ENCODE measurements around the gene ARL16. TPM values are rescaled to one million over a fixed set of nuclear protein-coding genes. Genes with fewer than 3 reads are reported as not detected.

Gene ARL16
- total and polyA plus RNA-seq, 4 donors = 7.9 to 24.3 (median 11.3) TPM

DNA sequence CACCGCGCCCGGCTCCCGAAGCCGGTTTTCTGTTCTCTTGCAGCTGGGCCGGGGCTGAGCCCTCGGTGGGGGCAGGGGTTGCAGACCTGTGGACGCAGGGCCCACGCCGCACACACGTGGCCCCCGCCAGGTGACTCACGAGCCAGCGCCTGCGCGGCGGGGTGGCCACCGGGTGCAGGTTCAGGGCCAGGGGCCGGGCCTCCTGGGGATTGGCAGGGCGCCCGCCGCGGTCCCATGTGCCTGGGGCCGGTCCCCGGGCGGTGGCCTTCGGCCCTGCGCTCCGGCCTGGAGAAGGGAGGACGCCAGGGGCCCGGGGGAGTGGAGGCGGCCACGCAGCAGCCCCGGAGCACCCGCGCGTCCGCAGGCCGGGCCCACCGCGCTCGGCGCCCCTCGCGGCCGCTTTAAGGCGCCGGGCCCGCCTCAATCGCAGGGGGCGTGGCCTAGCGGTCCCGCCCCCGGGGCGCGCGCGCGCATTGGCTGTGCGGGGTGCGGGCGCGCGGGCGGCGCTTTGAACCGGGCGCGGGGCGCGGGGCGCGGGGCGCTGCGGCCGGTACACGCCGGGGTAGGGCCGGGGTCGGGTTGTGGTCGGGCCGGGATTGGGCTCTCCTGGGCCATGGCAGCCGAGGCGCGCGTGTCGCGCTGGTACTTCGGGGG lies 28.3 kb upstream of the ARL16 start, which contains the start of gene SLC25A10 (continued):
- peak; percentile 33 to 57 for TF ChIP-seq RXRA (IDR thresholded peaks at IDR 0.05)
- TF ChIP-seq REST (IDR thresholded peaks at IDR 0.05) = peak; percentile 44
- no peak for TF ChIP-seq JUND (IDR thresholded peaks at IDR 0.05)
- TF ChIP-seq FOXA1 (IDR thresholded peaks at IDR 0.05) = no peak
- TF ChIP-seq YY1 (IDR thresholded peaks at IDR 0.05) = peak; percentile 18
- TF ChIP-seq TAF1 (conservative IDR thresholded peaks at IDR 0.05) = no peak
- TF ChIP-seq HNF4A (conservative IDR thresholded peaks at IDR 0.05) = peak; percentile 47 to 69

DNA sequence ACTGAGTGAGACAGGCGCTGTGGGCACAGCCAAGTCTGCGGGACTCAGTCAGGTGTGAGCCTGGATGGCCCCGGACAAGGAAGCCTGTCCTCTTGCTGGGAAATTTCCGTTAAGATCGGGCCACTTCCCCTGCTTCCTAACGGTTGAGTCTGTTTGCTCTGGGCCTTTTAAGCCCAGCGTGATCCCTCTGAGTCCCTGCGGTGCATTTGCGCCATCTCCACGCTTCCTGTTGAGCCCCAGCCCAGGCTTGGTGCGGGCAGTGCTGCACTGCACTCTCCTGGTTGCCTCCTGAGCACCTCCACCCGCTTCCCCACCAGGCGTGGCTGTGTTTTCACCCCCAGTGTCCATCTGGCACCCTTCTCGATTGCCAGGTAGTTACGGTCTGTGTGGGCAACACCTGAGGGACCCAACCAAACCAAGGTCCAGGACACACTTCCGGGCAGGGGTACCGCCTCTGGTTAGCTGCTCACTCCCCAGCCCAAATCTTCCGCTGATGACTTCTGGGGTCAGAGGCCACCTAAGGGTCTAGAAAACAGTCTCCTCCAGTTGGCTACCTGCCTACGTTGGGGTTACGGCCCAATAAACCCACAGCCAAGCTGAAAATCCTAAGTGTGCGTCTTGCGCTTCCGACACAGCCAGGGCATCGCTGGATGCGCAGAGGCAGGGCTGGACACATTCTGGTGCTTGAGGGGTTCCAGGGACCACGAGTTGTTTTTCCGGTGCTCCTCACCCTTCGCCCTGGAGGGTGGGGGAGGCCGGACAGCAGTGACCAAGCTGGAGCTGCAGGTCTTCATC lies 27.1 kb upstream of the ARL16 start:
- no peak for DNase-seq (ENCODE audit: low spot score)
- WGBS = 11% methylated on average over 29 of the region's 29 CpGs
- Histone ChIP-seq H3K27ac (ENCODE audit: low read depth in 1 of 2, low read length in 2 of 2) (peak overlapping the region; percentile 72 to 83), H3K9ac (ENCODE audit: low read depth in 1 of 2, low read length in 2 of 2) (peak overlapping the region; percentile 41 to 57), H3K36me3 (ENCODE audit: control insufficient read depth in 4 of 4, insufficient read depth in 3 of 4, low read depth in 1 of 4, low read length in 3 of 4) (peaks cover 3 to 22% (median 8%) of the 10 kb centered on the region in 4 donors), H3K27me3 (ENCODE audit: control insufficient read depth in 4 of 4, insufficient read depth in 4 of 4, low read length in 3 of 4) (no peaks in the 10 kb centered on the region), H3K4me1 (ENCODE audit: control insufficient read depth in 4 of 4, insufficient read depth in 4 of 4, low read length in 3 of 4) (peaks cover 18 to 50% (median 38%) of the 10 kb centered on the region in 4 donors), H3K9me3 (ENCODE audit: control insufficient read depth in 4 of 4, low read length in 3 of 4) (no peaks in the 10 kb centered on the region), H3K4me3 (ENCODE audit: low read depth in 1 of 3, low read length in 3 of 3) (peak overlapping the region in 2 of 3 donors; percentile 18 to 22)
- TF ChIP-seq YY1 (IDR thresholded peaks at IDR 0.05) (no peak), RXRA (IDR thresholded peaks at IDR 0.05) (peak in 1 of 2 donors; percentile 14), RAD21 (IDR thresholded peaks at IDR 0.05) (peak in 1 of 2 donors; percentile 34)
- TF ChIP-seq, protein P1, sequence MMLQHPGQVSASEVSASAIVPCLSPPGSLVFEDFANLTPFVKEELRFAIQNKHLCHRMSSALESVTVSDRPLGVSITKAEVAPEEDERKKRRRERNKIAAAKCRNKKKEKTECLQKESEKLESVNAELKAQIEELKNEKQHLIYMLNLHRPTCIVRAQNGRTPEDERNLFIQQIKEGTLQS (IDR thresholded peaks at IDR 0.05) = no peak

GRCh38 chr17:81708739-81709185 lies 25.2 kb upstream of the ARL16 start:
- H3K27me3 ChIP-seq (ENCODE audit: control insufficient read depth in 4 of 4, insufficient read depth in 4 of 4, low read length in 3 of 4) = no peaks in the 10 kb centered on the region
- no peak for DNase-seq (ENCODE audit: low spot score)
- peaks cover 6 to 27% (median 9%) of the 10 kb centered on the region in 4 donors for H3K36me3 ChIP-seq (ENCODE audit: control insufficient read depth in 4 of 4, insufficient read depth in 3 of 4, low read depth in 1 of 4, low read length in 3 of 4)
- H3K4me1 ChIP-seq (ENCODE audit: control insufficient read depth in 4 of 4, insufficient read depth in 4 of 4, low read length in 3 of 4) = peaks cover 16 to 51% (median 36%) of the 10 kb centered on the region in 4 donors
- WGBS = 95% methylated on average over 17 of the region's 17 CpGs
- H3K9ac ChIP-seq (ENCODE audit: low read depth in 1 of 2, low read length in 2 of 2) = no peak overlapping the region
- TF ChIP-seq GABPA (IDR thresholded peaks at IDR 0.05 in 1 of 2, conservative IDR thresholded peaks at IDR 0.05 in 1 of 2) (no peak), RXRA (IDR thresholded peaks at IDR 0.05) (no peak), FOXA1 (IDR thresholded peaks at IDR 0.05) (no peak), REST (IDR thresholded peaks at IDR 0.05) (no peak), MAX (IDR thresholded peaks at IDR 0.05) (no peak), FOXA2 (IDR thresholded peaks at IDR 0.05) (no peak), CTCF (IDR thresholded peaks at IDR 0.05; ENCODE audit: low read depth, low read length, missing input control) (no peak)
- TF ChIP-seq, protein P1 (IDR thresholded peaks at IDR 0.05) = no peak
- TF ChIP-seq, protein P2, sequence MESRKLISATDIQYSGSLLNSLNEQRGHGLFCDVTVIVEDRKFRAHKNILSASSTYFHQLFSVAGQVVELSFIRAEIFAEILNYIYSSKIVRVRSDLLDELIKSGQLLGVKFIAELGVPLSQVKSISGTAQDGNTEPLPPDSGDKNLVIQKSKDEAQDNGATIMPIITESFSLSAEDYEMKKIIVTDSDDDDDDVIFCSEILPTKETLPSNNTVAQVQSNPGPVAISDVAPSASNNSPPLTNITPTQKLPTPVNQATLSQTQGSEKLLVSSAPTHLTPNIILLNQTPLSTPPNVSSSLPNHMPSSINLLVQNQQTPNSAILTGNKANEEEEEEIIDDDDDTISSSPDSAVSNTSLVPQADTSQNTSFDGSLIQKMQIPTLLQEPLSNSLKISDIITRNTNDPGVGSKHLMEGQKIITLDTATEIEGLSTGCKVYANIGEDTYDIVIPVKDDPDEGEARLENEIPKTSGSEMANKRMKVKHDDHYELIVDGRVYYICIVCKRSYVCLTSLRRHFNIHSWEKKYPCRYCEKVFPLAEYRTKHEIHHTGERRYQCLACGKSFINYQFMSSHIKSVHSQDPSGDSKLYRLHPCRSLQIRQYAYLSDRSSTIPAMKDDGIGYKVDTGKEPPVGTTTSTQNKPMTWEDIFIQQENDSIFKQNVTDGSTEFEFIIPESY (IDR thresholded peaks at IDR 0.05) = no peak
- H3K4me3 ChIP-seq (ENCODE audit: low read depth in 1 of 3, low read length in 3 of 3) = no peak overlapping the region
- no peaks in the 10 kb centered on the region for H3K9me3 ChIP-seq (ENCODE audit: control insufficient read depth in 4 of 4, low read length in 3 of 4)
- no peak overlapping the region for H3K27ac ChIP-seq (ENCODE audit: low read depth in 1 of 2, low read length in 2 of 2)
